RKO (cell line): ENCODE measurements around the gene MAPK13.
"Not testable (repeated sequence)": the region's sequence is repeated elsewhere in the genome, so short reads cannot be mapped to it uniquely, and the experiment has no call there.

Experiments used
- DNase-seq: peaks from one replicate; pipeline ENCODE4 v3.0.0-alpha.2; 2016; ENCODE audit warnings: low spot score

The MAPK13 gene

DNA sequence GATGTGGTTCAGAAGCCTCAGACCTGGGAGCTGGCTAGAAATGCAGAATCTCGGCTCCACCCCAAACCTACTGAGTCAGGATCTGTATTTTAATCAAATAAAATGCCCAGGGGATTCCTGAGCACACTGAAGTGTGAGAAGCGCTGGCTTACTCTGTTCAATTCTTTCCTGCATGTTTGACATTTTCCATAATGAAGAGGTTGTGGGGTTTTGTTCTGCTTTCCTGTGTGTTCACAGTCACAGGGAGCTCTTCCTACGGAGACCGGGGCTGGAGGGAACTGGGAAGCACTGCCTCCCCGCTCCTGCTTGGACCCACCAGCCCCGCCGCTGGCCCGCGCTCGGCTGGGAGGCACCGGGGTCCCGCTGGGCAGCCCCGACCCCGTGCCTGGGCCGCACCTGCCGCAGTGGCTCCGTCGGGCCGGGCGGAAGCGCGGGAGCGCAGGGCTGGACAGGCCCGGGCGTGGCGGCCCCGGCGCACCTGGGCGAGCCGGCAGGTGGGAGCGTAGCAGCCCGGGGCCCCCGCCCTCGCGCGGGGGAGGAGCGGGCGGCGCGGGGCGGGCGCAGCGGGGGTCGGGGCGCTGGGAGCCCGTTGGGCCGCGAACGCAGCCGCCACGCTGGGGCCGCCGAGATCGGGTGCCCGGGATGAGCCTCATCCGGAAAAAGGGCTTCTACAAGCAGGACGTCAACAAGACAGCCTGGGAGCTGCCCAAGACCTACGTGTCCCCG lies at the start of gene MAPK13:
MAPK13 (plus strand) TSS at position 573 of the 726 bp plus-strand sequence; CDS start at position 643, 70 bp downstream.
- peak; percentile 91 for DNase-seq

DNA sequence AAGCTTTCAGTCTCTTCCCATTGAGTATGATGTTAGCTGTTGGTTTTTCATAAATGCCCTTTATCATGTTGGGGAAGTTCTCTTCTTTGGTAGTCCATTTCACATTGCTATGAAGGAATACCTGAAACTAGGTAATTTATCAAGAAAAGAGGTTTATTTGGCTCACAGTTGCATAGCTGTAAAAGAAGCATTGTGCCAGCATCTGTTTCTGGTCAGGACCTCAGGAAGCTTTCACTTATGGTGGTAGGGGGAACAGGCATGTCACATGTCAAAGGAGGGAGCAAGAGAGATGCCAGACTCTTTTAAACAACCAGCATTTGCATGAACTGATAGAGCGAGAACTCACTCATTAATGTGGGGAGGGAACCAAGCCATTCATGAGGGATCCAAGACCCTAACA lies 48.0 kb upstream of the MAPK13 start:
- no peak for DNase-seq

DNA sequence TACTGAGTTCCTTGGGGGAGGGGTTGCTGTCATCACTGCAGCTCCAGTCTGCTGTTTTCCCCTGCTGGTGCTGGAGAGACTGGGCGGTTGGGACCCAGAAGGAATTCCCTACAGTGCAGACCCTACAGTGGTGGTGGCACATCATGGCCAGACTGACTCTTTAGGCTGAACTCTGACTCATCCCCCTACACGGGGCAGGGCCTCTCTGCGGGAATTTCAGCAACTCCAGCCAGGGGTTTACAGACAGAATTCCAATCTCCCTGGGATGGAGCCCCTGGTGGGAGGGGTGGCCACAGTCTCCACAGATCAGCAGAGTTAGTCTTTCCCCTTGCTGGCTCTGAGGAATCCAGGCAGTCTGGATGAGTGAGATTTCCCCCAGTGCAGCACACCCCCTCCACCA lies 46.9 kb upstream of the MAPK13 start:
- no peak for DNase-seq

DNA sequence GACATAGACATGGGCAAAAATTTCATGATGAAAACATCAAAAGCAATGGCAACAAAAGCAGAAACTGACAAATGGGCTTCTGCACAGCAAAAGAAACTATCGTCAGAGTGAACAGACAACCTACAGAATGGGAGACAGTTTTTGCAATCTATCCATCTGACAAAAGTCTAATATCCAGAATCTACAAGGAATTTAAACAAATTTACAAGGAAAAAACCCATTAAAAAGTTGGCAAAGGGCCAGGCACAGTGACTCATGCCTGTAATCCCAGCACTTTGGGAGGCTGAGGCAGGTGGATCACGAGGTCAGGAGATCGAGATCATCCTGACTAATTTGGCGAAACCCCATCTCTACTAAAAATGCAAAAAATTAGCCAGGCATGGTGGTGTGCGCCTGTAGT lies 42.1 kb upstream of the MAPK13 start:
- DNase-seq = not testable (repeated sequence)

DNA sequence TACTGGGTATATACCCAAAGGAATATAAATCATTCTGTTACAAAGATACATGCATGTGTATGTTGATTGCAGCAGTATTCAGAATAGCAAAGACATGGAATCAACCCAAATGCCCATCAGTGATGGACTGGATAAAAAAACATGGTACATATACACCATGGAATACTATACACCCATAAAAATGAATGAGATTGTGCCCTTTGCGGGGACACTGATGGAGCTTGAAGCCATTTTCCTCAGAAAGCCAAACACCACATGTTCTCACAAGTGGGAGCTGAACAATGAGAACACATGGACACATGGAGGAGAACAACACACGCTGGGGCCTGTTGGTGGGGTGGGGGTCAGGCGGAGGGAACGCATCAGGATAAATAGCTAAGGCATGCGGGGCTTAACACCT lies 41.3 kb upstream of the MAPK13 start:
- DNase-seq = no peak

DNA sequence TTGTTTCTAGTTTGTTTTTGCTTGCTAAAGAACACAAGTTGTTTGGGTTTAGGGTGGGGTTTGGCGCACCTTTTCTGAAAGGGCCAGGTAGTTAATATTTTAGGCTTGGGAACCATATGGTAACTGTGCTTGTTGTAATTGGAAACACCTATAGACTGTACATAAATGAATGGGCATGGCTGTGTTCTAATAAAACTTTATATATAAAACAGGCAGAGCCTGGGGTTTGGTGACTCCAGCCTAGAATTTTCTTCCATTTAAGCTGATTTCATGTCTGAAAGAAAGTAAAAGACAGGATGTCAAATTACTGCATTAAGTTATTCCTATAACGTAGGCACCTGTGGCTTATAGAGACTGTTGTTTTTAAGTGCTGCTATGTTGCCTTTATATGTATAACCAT lies 36.1 kb upstream of the MAPK13 start:
- DNase-seq = no peak

DNA sequence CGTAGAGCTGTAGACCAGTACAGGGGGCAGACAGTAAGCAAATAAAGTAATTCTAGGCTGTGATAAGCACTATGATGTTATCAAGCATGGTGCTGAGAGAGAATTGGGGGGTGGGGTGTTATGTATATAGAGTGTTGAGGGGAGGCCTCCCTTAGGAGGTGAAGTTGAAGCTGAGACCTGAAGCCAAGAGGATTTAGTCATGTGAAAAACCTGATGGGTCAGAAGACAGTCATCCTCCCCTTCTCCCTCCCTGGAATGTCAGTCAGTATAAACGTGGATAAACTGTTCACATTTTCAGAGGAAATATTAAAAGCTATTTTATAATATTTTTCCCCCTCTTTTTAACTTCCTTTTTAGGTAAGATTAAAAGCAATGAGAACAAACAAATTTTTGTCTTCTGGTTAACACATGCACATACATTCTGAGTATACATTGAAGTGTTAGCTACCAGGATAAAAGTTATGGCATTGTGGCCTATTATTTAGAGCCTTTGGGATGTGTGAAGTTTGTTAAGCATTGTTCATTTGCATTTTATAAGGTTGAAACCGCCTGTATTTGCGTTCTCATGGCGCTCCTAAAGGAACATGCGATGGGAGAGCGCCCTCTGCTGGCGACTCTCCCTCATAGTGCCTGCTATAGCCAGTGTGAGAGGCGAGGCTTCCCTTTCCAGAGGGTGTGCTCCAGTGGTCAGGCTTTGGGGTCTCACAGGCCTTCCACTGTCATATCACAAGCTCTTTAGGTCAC lies 35.4 kb upstream of the MAPK13 start:
- peak; percentile 43 for DNase-seq

DNA sequence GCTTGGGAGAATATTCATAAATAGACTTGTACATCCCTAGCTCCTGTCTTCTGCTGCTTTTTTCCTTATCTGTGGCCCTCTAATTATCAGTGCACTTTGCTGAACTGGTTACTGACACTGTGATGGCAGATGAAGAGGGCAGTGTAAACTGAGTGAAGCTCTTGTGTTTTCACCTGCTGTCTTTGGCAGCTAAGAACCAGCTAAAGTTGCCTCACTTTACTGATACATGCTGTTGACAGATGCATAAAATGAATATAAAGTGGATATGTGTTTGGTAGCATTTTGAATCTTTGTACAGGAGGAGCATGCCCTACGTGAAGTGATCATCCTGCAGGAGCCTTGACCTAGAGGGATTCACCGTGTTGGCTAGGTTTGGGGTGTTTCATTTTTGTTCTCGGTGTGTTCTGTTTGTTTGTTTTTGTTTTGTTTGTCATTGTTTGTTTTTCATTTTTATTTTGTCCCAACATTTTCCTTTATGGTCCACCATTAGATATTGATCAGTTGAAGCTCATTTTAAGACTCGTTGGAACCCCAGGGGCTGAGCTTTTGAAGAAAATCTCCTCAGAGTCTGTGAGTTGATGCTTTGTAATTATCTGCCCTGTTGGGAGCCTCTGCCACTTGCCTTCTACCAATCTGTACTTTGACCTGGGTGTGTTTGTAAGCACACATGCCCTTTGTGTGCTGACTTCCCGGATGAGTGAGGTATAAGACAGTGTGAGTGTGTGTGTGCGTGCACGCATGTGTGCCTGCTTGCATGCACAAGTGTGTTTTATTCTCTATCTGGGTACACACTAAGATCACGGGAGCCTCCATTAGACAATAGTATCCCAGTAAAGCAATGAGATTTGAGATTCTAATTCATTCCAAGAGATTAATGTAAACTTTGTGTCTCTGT lies 34.6 kb upstream of the MAPK13 start:
- no peak for DNase-seq

DNA sequence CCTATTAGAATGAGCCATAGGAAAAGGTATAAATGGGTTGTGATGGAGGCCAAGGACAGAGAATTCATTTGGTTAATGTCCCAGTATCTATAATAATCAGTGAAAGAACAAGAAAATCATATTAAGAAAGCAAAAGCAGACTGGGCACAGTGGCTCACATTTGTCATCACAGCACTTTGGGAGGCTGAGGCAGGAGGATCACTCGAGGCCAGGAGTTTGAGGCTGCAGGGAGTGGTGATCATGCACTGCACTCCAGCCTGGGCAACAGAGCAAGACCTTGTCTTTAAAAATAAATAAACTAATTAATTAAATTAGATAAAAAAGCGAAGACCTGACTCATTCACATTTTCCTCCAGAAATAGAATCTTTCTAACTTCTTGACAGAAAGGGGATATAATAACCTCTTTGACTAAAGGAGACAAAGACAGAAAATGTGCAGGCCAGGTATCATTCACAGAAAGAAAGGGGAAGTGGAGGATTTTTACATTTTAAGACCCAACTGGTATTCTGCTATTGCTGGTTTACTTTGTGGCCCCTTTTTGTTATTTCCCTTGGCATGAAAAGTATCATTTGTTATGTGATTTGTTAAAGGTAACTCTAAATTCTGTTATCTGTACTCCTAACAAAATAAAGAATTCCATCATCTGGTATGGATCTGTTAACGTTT lies 31.9 kb upstream of the MAPK13 start:
- no peak for DNase-seq

DNA sequence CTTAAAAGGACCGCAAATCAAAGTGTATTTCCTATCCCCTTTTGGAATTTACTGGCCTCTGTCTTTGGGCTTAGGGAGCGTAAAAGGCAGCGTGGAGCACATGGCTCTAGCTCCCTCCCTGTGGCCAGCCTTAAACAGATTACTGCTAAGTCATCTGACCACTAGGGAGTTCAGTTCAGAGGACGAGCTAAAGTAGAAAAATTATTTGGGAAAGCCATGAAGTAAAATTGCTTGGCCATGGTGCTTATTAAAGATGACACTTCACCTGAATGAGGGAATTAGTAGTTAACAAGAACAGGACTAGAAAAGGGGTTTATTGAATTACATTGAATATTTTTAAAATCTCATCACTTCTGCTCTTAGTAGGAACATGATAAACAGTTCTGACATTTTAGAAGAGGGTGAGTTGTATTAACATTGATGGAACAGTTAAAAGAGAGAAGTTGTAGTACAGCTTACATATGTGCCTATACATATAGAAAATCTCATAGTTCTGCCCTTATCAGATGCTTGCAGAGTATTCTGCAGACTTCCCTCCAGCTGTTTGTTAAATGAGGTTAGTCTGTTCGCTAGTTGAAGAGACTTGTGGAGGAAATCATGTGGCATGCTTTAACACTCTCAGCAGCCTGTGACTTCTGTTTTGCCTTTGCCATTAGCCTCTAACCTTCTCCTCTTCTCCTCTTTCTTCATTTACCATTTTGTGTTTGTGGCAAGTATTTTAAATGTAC lies 31.2 kb upstream of the MAPK13 start:
- no peak for DNase-seq

DNA sequence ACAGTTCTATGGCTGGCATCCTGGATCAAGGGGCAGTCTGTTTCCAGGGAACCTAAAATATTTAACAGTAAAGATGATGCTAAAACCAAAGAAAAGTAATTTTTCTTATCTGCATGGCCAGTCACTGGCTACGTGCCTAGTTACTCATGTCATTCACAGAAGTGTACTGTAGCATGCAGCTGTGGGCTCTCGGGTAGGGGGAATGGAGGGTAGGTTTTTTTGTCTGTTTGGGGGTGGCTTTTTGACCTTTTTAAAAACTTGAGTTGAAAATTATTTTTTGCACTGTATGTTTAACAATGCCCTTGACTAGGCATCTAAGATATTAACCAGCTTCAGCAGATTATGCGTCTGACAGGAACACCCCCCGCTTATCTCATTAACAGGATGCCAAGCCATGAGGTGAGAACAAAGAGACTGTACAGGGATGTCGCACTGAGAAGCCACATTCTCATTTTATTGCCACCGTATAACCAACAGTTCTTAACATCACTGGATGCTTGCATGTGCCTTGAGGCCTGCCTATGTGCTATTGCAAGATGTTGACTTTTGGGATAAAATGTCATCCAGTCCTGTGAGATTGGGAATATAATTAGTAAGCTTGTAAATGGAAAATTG lies 30.3 kb upstream of the MAPK13 start:
- no peak for DNase-seq

DNA sequence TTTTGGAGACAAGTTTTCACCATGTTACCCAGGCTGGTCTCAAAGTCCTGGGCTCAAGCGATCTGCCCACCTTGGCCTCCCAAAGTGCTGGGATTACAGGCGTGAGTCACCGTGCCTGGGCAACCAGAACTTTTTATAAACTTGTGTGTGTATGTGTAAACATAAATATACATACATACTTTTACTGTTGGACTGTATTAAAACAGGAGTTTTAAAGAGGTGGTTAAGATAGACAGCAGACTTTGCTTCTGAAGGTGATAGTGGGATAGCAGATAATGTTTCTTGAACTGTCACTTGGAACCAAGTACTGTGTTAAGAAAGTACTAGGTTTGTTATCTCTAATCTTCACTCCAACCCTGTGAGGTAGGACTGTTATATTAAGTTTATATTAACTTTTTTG lies 28.6 kb upstream of the MAPK13 start:
- no peak for DNase-seq

DNA sequence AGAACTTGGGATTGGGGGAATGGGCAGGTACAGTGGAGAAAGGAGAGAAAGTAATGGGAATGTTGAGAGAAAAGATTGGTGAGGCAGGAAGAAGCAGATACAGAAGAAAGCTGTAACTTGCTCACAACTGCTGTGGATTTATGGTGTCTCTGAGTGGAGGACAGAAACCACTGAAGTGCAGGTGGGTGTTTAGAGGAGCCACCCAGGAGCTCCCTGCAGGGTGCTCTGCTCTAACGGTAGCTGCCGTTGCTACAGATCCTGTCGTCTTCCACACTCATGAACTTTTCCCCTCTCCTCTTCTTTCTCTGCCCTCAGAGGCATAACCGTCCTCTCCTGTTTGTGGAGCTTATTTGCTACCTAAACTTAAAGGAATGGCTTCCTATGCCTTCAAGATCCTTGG lies 27.5 kb upstream of the MAPK13 start:
- DNase-seq = no peak

DNA sequence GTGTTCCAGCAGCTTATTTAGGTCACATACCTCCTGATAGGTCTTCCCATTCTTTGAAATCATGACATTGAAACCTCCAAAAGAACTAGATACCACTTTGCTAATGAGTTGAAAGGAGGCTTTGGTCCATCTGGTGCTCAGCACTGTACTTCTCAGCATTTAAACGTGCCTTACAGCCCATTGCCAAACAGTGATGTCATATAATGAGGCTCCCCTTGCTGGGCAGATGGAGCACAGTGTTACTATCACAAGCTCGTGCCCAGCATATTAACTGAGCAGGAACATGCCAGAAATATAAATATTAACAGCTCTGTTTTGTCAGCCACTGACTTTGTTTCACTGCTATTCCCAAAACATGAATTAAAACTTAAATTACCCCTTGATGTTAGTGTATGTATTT lies 25.5 kb upstream of the MAPK13 start:
- DNase-seq = no peak

DNA sequence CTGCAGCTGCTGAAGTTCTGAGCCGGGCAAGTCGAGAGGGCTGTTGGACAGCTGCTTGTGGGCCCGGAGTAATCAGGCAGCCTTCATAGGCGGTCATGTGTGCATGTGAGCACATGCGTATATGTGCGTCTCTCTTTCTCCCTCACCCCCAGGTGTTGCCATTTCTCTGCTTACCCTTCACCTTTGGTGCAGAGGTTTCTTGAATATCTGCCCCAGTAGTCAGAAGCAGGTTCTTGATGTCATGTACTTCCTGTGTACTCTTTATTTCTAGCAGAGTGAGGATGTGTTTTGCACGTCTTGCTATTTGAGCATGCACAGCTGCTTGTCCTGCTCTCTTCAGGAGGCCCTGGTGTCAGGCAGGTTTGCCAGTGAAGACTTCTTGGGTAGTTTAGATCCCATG lies 21.2 kb upstream of the MAPK13 start:
- DNase-seq = no peak

DNA sequence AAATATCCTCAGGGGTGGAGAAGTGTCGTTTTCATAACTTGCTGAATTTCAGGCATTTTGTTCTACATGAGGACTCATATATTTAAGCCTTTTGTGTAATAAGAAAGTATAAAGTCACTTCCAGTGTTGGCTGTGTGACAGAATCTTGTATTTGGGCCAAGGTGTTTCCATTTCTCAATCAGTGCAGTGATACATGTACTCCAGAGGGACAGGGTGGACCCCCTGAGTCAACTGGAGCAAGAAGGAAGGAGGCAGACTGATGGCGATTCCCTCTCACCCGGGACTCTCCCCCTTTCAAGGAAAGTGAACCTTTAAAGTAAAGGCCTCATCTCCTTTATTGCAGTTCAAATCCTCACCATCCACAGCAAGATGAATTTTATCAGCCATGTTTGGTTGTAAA lies 20.3 kb upstream of the MAPK13 start:
- no peak for DNase-seq

DNA sequence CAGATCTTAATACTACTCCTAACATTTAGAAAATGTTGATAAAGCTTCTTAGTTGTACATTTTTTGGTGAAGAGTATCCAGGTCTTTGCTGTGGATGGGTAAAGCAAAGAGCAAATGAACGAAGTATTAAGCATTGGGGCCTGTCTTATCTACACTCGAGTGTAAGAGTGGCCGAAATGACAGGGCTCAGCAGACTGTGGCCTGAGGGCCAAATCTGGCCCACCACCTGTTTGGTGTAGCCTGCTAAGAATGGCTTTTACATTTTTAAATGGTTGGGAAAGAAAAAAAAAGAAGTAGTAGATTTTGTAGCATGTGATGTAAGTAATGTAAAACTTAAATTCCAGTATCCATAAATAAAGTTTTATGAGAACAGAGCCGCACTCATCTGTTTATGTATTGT lies 19.4 kb upstream of the MAPK13 start:
- no peak for DNase-seq

DNA sequence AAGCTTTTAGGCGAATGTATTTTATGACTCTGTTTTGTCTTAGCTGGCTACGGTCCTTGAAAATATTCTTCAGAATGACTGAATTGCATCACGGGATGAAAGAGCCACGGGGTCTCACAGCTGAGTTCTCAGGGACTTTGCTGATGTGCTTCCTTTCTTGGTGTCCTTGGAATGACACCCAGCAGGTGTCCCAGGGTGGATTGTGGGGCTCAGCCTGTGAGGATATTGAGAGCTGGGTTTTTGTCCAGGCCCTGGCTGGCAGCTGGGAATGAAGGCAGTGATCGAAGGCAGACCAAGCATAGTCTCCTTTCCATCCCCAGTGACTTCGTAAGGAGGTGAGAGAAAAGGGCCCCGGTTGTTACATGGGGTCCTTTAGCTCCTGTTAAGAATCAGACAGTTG lies 18.8 kb upstream of the MAPK13 start:
- DNase-seq = no peak

DNA sequence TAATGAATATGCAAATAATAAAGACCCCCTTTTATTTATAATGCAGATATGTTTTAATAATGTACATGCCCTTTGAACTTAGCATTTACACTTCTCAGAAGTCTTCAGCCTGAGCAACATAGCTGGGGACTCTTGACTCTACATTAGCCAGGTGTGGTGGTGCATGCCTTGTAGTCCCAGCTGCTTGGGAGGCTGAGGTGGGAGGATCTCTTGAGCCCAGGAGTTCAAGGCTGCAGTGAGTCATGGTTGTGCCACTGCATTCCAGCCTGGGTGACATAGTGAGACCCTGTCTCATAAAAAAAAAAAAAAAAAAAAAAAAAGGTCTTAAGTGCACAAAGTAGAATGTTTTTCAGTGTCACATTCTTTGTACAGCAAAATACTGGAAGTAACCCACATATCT lies 17.3 kb upstream of the MAPK13 start:
- no peak for DNase-seq

DNA sequence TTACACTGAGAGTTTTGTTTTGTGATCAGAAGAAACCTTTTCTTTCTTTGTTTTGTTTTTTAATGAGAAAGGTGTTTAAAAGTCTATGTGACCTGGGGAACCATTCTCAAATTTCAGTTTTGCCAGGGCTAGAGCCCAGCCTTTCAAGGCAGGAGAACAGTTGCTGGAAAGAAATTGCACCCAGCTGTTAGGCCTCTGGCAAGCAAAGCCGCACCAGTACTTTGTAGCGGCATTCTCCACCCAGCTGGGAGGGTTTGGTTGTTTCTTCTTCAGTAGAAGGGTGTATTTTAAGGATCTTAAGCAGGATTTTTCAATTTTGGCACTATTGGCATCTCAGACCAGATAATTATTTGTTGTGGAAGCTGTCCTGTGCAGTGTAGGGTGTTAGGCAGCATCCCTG lies 16.6 kb upstream of the MAPK13 start:
- no peak for DNase-seq

DNA sequence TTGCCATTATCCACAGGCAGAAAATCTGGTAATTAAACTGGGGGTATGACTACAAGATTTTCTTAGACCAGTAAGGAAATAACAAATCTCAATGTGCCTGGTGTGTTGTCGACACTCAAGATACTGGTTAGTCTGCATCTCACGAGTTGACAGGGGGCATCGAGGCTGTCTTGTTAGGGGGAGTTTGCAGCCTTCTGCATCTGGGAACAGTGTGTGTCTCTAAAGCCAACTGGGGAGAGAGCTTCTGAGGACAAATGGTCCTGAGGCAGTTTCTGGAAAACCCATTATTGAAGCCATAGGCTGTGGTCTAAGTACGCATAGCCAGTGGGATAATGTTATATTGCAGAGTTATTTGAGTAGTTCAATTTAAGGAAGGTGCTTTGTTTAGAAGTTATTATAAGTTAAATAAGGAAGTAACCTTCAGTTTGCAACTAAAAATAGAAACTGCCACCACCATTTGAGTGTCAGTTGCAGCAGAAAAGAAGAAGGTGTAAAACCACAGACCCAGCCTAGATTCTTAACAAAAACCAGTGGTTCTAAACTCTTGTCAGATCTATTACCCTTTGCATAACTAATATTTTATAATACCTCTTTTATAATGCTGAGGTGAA lies 15.4 kb upstream of the MAPK13 start:
- DNase-seq = no peak
